AG10803 (cell line): ENCODE data around the gene PDF.

Source experiments
- DNase-seq: peaks from one replicate; pipeline ENCODE4 v3.0.0; 2010; ENCODE audit warnings: low read depth
- H3K4me3 ChIP-seq: 2 replicates; pipeline ENCODE4 v1.5.1; 2011; ENCODE audit warnings: mild to moderate bottlenecking, low read length, control low read depth
- CTCF ChIP-seq: conservative IDR thresholded peaks from 2 replicates; pipeline ENCODE4 v1.5.1; 2011; ENCODE audit warnings: mild to moderate bottlenecking, low read length, control low read depth, inconsistent platforms

Gene PDF

GRCh38 chr16:69330286-69331109, at the start of gene PDF:
PDF (minus strand) TSS chr16:69330588; CDS start chr16:69330570, 18 bp downstream.
- no peak for TF ChIP-seq CTCF

GRCh38 chr16:69378760-69379159, 48.4 kb upstream of the PDF start:
- DNase-seq, result no peak
- no peak for TF ChIP-seq CTCF
- no peak overlapping the region for H3K4me3 ChIP-seq

More at GRCh38 chr16:69330286-69331109, at the start of gene PDF:
- peak; percentile 91 for DNase-seq
- peak within 1 kb of the TSS; percentile 79 for H3K4me3 ChIP-seq

- H3K4me3 ChIP-seq, result no peak overlapping the region
- no peak for TF ChIP-seq CTCF
- DNase-seq, result no peak
These were observed 47.6 kb upstream of the PDF start for GRCh38 chr16:69378036-69378435.

- no peak overlapping the region for H3K4me3 ChIP-seq
- no peak for DNase-seq
- TF ChIP-seq CTCF, result no peak
These were observed 46.1 kb upstream of the PDF start for GRCh38 chr16:69376393-69377059.

- no peak for TF ChIP-seq CTCF
- no peak for DNase-seq
- no peak overlapping the region for H3K4me3 ChIP-seq
These were observed 42.6 kb upstream of the PDF start for GRCh38 chr16:69373019-69373418.

- TF ChIP-seq CTCF, result no peak
- no peak overlapping the region for H3K4me3 ChIP-seq
- DNase-seq, result no peak
These were observed 41.2 kb upstream of the PDF start for GRCh38 chr16:69371564-69371963.

GRCh38 chr16:69368866-69369265, 38.5 kb upstream of the PDF start:
- H3K4me3 ChIP-seq, result no peak overlapping the region
- DNase-seq, result no peak
- no peak for TF ChIP-seq CTCF
